MM.1S (cell line): ENCODE data around the gene ZNF326.

Experiments
- EZH2 ChIP-seq: fragments of 300-600 bp; sonication (generic); optimal IDR thresholded peaks from 2 replicates; pipeline ENCODE3; 2017; ENCODE audit warnings: low read depth, mild to moderate bottlenecking, antibody characterized with exemption, low read length, mixed read lengths
- TF ChIP-seq, protein P1 (sequence below): fragments of 300-600 bp; sonication (generic); IDR thresholded peaks from 2 replicates; pipeline ENCODE4 v1.5.1; 2016; ENCODE audit warnings: antibody characterized with exemption, low read length, mixed read lengths

DNA sequence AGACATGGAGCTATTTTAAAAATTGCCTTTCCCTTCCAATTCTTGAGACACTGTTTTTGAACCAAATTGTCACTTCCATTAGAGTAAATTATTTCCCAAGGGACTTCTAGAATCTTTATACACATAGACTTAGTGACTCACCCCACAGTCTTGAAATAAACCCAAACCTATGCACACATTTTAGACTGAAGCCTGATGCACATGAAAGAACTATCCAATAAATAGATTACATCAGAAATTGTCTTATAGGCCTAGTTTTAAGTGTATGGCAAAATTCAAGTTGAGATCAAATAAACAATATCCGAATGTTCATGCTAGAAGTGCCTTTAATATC, 32.2 kb upstream of the ZNF326 start:
- TF ChIP-seq EZH2 = no peak
- TF ChIP-seq, protein P1, sequence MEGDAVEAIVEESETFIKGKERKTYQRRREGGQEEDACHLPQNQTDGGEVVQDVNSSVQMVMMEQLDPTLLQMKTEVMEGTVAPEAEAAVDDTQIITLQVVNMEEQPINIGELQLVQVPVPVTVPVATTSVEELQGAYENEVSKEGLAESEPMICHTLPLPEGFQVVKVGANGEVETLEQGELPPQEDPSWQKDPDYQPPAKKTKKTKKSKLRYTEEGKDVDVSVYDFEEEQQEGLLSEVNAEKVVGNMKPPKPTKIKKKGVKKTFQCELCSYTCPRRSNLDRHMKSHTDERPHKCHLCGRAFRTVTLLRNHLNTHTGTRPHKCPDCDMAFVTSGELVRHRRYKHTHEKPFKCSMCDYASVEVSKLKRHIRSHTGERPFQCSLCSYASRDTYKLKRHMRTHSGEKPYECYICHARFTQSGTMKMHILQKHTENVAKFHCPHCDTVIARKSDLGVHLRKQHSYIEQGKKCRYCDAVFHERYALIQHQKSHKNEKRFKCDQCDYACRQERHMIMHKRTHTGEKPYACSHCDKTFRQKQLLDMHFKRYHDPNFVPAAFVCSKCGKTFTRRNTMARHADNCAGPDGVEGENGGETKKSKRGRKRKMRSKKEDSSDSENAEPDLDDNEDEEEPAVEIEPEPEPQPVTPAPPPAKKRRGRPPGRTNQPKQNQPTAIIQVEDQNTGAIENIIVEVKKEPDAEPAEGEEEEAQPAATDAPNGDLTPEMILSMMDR = no peak
